GM12864 (cell line): ENCODE data around the gene ITSN1.

Experiments
- DNase-seq: peaks from one replicate; pipeline ENCODE4 v3.0.0-alpha.2; 2011; ENCODE audit warnings: low read depth
- H3K4me3 ChIP-seq: 2 replicates; pipeline ENCODE4 v1.5.1; 2011; ENCODE audit warnings: mild to moderate bottlenecking, low read depth, low read length, control low read depth
- TF ChIP-seq, protein P1 (sequence below): IDR thresholded peaks from 2 replicates; pipeline ENCODE4 v1.5.1; 2011; ENCODE audit warnings: low read depth, mild to moderate bottlenecking, moderate library complexity, low read length, control low read depth, inconsistent platforms; ENCODE audit errors: missing control alignments

The ITSN1 gene

GRCh38 chr21:33644383-33645074, 2.2 kb downstream of the ITSN1 start:
- no peak overlapping the region for H3K4me3 ChIP-seq
- TF ChIP-seq, protein P1, sequence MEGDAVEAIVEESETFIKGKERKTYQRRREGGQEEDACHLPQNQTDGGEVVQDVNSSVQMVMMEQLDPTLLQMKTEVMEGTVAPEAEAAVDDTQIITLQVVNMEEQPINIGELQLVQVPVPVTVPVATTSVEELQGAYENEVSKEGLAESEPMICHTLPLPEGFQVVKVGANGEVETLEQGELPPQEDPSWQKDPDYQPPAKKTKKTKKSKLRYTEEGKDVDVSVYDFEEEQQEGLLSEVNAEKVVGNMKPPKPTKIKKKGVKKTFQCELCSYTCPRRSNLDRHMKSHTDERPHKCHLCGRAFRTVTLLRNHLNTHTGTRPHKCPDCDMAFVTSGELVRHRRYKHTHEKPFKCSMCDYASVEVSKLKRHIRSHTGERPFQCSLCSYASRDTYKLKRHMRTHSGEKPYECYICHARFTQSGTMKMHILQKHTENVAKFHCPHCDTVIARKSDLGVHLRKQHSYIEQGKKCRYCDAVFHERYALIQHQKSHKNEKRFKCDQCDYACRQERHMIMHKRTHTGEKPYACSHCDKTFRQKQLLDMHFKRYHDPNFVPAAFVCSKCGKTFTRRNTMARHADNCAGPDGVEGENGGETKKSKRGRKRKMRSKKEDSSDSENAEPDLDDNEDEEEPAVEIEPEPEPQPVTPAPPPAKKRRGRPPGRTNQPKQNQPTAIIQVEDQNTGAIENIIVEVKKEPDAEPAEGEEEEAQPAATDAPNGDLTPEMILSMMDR = no peak
- no peak for DNase-seq

DNA sequence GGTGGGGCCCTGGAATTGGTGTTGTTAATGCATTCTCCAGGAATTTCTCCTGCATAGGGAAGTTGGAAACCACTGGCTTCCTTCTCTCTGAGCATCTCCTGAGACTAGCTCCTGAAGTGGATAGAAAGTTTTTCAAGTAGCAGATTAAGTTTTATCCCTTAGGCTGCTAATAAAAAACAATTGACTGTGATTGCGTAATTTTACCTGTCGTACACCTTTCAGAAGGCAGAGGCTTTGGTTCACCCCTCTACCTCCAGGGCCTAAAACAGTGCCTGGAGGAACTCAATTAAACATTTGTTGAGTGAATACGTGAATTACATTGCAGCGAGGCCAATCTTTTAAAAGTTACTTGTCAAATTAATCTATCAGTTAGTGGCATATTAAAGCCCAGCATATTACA, 3.4 kb downstream of the ITSN1 start:
- no peak overlapping the region for H3K4me3 ChIP-seq
- TF ChIP-seq, protein P1 = no peak
- no peak for DNase-seq

DNA sequence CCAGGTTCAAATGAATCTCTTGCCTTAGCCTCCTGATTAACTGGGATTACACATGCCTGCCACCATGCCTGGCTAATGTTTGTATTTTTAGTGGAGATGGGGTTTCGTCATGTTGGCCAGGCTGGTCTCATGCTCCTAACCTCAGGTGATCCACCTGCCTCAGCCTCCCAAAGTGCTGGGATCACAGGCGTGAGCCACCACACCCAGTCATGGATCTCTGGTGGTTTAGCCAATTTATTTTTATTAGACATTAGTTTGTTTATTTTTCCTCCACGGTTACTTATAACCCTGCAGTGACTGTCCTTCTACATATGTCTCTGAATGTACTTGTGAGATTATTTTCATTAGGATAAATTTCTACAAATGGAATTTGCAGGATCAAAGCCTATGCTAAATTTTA, 5.3 kb downstream of the ITSN1 start:
- no peak overlapping the region for H3K4me3 ChIP-seq
- no peak for DNase-seq
- TF ChIP-seq, protein P1 = no peak

- DNase-seq = no peak
- TF ChIP-seq, protein P1 = no peak
Observed at GRCh38 chr21:33648555-33648954, 6.3 kb downstream of the ITSN1 start.

DNA sequence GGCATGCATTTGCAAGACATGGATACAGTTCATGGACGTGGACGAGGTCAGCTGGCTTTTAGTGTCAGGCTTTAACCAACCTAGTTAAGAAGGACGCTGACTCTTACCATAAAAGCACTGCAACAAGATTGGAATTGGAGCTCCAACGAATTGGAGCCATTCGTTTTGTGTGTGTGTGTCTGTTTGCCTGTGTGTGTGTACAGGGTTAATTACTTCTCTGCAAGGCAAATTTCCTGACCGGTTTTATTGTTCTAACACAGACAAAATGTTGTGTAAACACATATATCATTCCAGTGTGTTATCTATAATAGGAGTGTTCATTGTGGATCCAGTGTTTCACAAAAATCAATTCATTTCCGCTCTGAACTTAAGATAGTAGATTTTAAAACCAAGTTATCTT, 7.9 kb downstream of the ITSN1 start:
- TF ChIP-seq, protein P1 = no peak
- no peak for DNase-seq
- no peak overlapping the region for H3K4me3 ChIP-seq

More at GRCh38 chr21:33648555-33648954, 6.3 kb downstream of the ITSN1 start:
- H3K4me3 ChIP-seq = no peak overlapping the region

DNA sequence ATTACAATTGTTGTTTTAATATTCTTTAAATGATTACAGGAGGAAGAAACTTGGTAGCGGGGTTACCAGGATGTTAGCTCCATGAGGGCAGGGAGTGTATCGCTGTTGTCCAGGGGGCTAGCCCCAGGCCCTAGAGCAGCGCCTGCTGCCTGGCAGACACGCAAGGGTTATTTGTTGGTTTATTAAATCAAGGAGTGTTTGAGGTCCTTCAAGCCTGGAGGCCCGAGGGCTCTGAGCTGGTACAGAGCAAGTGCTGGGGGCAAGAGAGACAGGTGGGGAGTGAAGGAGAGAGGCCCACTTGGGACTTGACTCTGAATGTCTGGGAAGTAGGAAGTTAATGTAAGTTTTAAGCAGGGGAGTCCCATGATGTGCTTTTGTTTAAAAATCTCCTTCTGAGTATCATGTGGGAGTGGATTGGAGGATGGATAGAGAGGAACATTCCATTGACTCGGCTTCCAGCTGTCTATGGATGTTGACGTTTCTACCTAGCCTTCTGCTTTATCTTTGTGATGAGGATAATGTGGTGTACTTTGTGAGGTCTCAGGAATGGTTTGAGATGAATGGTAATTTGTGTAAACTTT, 8.7 kb downstream of the ITSN1 start:
- no peak for DNase-seq
- H3K4me3 ChIP-seq = no peak overlapping the region
- TF ChIP-seq, protein P1 = no peak

DNA sequence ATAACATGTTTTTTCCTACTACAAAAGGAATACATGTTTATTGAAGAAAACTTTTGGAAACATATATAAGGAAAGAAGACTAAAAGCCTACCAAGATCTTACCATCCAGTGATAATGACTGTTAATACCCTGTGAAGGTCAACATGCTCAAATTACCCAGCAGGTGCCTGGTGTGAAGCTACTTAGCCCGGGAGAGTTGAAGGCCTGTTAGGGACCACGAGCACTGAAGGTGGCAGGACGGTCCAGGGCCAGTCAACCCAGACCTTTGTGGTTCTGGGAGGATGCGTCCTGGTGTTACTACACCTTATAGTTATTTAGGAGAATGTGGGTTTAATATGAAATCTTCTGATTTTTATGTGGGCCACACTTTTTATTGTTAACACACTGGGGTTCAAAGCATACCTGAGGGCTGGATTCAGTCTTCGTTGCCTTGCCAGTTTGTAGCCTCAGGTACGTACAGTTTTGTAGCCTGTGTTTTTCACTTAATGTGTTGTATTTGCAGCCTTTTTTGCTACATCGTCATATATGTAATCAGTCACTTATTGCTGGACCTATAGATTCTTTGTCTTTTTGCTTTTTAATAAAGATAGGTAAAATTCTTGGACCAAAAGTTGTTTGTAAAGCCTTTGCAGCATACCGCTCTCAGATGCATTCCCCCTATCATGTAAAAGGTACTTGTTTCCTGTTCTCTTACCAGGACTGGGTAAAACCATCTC, 9.8 kb downstream of the ITSN1 start:
- no peak for DNase-seq
- TF ChIP-seq, protein P1 = no peak

More for the DNA sequence above, 9.8 kb downstream of the ITSN1 start:
- H3K4me3 ChIP-seq = no peak overlapping the region
